Measurements from ENCODE around the gene ALOX12B.
"Not testable (repeated sequence)": the region's sequence is repeated elsewhere in the genome, so short reads cannot be mapped to it uniquely, and the experiment has no call there.

ALOX12B gene

GRCh38 chr17:8118769-8119580 is 31.5 kb upstream of the ALOX12B start:
- peak; percentile 67 to 73 for DNase-seq (ENCODE audit: low read depth in 2 of 2)

GRCh38 chr17:8117980-8118768 is 30.7 kb upstream of the ALOX12B start, which contains the start of gene ALOXE3:
Gene ALOXE3 (minus strand): TSS chr17:8118514. CDS start chr17:8117990, 524 bp downstream.
- DNase-seq (ENCODE audit: low read depth in 2 of 2) = no peak

- no peak for DNase-seq (ENCODE audit: low read depth in 2 of 2)
Measured at GRCh38 chr17:8117367-8117979, 30.0 kb upstream of the ALOX12B start.

- DNase-seq (ENCODE audit: low read depth in 2 of 2) = no peak
Measured at GRCh38 chr17:8116776-8117175, 29.3 kb upstream of the ALOX12B start.

- no peak for DNase-seq (ENCODE audit: low read depth in 2 of 2)
Measured at GRCh38 chr17:8110907-8111306, 23.4 kb upstream of the ALOX12B start.

- DNase-seq (ENCODE audit: low read depth in 2 of 2) = no peak
Measured at GRCh38 chr17:8110456-8110804, 22.9 kb upstream of the ALOX12B start.

- peak; percentile 51 to 60 for DNase-seq (ENCODE audit: low read depth in 2 of 2)
Measured at GRCh38 chr17:8109661-8110455, 22.3 kb upstream of the ALOX12B start.

- no peak for DNase-seq (ENCODE audit: low read depth in 2 of 2)
Measured at GRCh38 chr17:8108972-8109660, 21.6 kb upstream of the ALOX12B start.

- DNase-seq (ENCODE audit: low read depth in 2 of 2) = not testable (repeated sequence)
Measured at GRCh38 chr17:8106980-8107379, 19.5 kb upstream of the ALOX12B start.

GRCh38 chr17:8105957-8106398 is 18.5 kb upstream of the ALOX12B start:
- no peak for DNase-seq (ENCODE audit: low read depth in 2 of 2)

- no peak for DNase-seq (ENCODE audit: low read depth in 2 of 2)
Measured at GRCh38 chr17:8104911-8105310, 17.4 kb upstream of the ALOX12B start.

- no peak for DNase-seq (ENCODE audit: low read depth in 2 of 2)
Measured at GRCh38 chr17:8103549-8103948, 16.0 kb upstream of the ALOX12B start.

- no peak for DNase-seq (ENCODE audit: low read depth in 2 of 2)
Measured at GRCh38 chr17:8101721-8102120, 14.2 kb upstream of the ALOX12B start.

GRCh38 chr17:8100763-8101162 is 13.2 kb upstream of the ALOX12B start:
- no peak for DNase-seq (ENCODE audit: low read depth in 2 of 2)

- no peak for DNase-seq (ENCODE audit: low read depth in 2 of 2)
Measured at GRCh38 chr17:8100111-8100510, 12.6 kb upstream of the ALOX12B start.

- DNase-seq (ENCODE audit: low read depth in 2 of 2) = no peak
Measured at GRCh38 chr17:8096541-8096940, 9.0 kb upstream of the ALOX12B start.

- no peak for DNase-seq (ENCODE audit: low read depth in 2 of 2)
Measured at GRCh38 chr17:8095361-8095760, 7.8 kb upstream of the ALOX12B start.

- no peak for DNase-seq (ENCODE audit: low read depth in 2 of 2)
Measured at GRCh38 chr17:8091033-8091687, 3.6 kb upstream of the ALOX12B start.

- no peak for DNase-seq (ENCODE audit: low read depth in 2 of 2)
Measured at GRCh38 chr17:8089728-8090127, 2.2 kb upstream of the ALOX12B start.

- DNase-seq (ENCODE audit: low read depth in 2 of 2) = no peak
Measured at GRCh38 chr17:8087952-8088230, 375 bp upstream of the ALOX12B start.

- no peak for DNase-seq (ENCODE audit: low read depth in 2 of 2)
Measured at GRCh38 chr17:8084250-8084649, 3.3 kb downstream of the ALOX12B start.
